Sciatic nerve (tissue), 2 donors: Measurements from ENCODE around the gene HOXC6. TPM values are rescaled to one million over a fixed set of nuclear protein-coding genes. Genes with fewer than 3 reads are reported as not detected.

Source experiments
- ATAC-seq: fragments of 200-7000 bp; cut with Tn5 transposase; one replicate; pipeline ENCODE4 v1.9.1; 2020; ENCODE audit warnings: mild to moderate bottlenecking, moderate library complexity
- DNase-seq: peaks from one replicate; pipeline ENCODE4 v3.0.0-alpha.2; 2020; ENCODE audit warnings: low spot score
- intact Hi-C: fragments of 100-400 bp; cut with DNase I; formaldehyde crosslinking; loops from one replicate; pipeline ENCODE4 v1.14.2; 2022
- total RNA-seq: library from RNA; stranded (reverse); fragmentation: NEBNext Ultra II Directional; extraction: Animal tissue kit (Norgen Biotek cat#: 25700); gene quantifications from one replicate; pipeline ENCODE4 v1.2.1, GENCODE V29; 2021
- donor health status: DM: no; HTN: no; CAD: no.
- donor health status: DM: no; HTN: no; CAD: no.

HOXC6 gene
- total RNA-seq, 1 donor from 2014 or later, result 35.3 TPM

- intact Hi-C loops, result loop anchor here (5.0 kb wide), 1 partner anchor 219 kb away; no protein-coding TSS in a partner anchor
- DNase-seq (no peak), ATAC-seq (no peak)
Observed at GRCh38 chr12:53988541-53989226, 39.6 kb upstream of the HOXC6 start.

GRCh38 chr12:53989227-53990113 lies 38.8 kb upstream of the HOXC6 start:
- no peak for ATAC-seq
- DNase-seq, result peak; percentile 76
- intact Hi-C loops, result loop anchor here (5.0 kb wide), 1 partner anchor 218 kb away; no protein-coding TSS in a partner anchor

- ATAC-seq (no peak), DNase-seq (no peak)
- intact Hi-C loops, result no loop called here
Observed at GRCh38 chr12:53990311-53991076, 37.7 kb upstream of the HOXC6 start.

GRCh38 chr12:53991077-53991460 lies 37.2 kb upstream of the HOXC6 start:
- intact Hi-C loops, result no loop called here
- DNase-seq (no peak), ATAC-seq (peak; percentile 13)

GRCh38 chr12:53992377-53992889 lies 35.8 kb upstream of the HOXC6 start:
- no peak for DNase-seq
- no peak for ATAC-seq
- intact Hi-C loops, result no loop called here

GRCh38 chr12:53993162-53994008 lies 34.9 kb upstream of the HOXC6 start:
- no peak for DNase-seq
- intact Hi-C loops, result no loop called here
- no peak for ATAC-seq

GRCh38 chr12:53994009-53994263 lies 34.3 kb upstream of the HOXC6 start:
- no peak for DNase-seq
- intact Hi-C loops, result no loop called here
- no peak for ATAC-seq

- intact Hi-C loops, result no loop called here
- ATAC-seq (peak; percentile 31), DNase-seq (no peak)
Observed at GRCh38 chr12:53994264-53995001, 33.8 kb upstream of the HOXC6 start.

GRCh38 chr12:53995002-53995377 lies 33.2 kb upstream of the HOXC6 start:
- DNase-seq (no peak), ATAC-seq (no peak)
- intact Hi-C loops, result no loop called here

GRCh38 chr12:53995378-53996239 lies 32.6 kb upstream of the HOXC6 start:
- DNase-seq, result no peak
- ATAC-seq, result peak; percentile 81
- intact Hi-C loops, result no loop called here

GRCh38 chr12:53996240-53997203 lies 31.7 kb upstream of the HOXC6 start:
- DNase-seq (no peak), ATAC-seq (no peak)
- intact Hi-C loops, result no loop called here

- no peak for ATAC-seq
- no peak for DNase-seq
- intact Hi-C loops, result no loop called here
Observed at GRCh38 chr12:53997204-53998109, 30.8 kb upstream of the HOXC6 start.

GRCh38 chr12:53998110-53998899 lies 29.9 kb upstream of the HOXC6 start:
- intact Hi-C loops, result no loop called here
- ATAC-seq (no peak), DNase-seq (no peak)

- intact Hi-C loops, result no loop called here
- DNase-seq (no peak), ATAC-seq (no peak)
Observed at GRCh38 chr12:53998900-53999236, 29.4 kb upstream of the HOXC6 start.
